ENCODE measurements around the gene ASB2.

Gene ASB2

DNA sequence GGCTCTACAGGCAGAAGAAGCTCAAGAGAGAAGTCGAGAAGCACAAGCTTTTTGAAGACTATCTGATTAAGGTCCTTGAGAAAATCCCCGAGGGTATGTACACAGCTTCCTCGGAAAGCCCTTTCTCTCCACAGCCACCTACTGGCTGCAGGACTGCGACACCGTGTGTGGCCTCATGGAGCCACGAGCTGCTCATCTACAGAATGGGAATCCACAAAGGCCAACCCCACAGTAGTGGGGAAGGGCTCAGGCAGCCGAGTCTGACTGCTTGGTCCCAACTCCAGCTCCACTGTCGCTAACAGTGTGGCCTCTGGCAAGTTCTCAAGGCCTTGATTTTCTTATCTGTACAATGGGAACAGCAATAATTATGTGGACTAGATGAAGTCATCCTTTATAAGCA is 23.2 kb upstream of the ASB2 start:
- peak; percentile 43 for DNase-seq

DNA sequence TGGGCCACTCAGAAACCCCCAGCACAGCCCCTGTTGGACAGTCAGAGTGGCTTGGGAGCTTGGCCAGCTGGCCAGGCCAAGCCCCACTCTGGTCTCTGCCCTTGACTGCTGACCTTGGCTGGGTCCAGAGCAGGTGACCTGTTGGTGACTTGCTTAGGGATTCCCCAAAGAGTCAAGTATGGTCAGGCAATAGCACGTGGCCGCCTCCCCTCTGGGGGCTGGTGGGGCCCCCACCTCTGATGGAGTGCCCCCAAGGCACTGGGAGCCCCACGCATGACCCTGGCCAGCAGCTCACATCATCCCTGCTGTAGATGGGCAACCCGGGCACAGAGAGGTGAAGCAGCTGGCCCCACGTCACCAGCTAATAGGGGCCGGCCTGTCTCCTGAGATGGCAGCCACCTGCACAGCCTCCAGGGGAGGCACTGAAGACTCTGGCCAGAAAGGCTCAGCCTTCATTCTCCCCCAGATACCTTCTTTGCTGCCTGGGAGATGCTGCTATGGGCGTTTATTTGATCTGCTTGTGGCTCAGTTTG is 22.6 kb upstream of the ASB2 start:
- DNase-seq, result no peak

- DNase-seq, result no peak
Observed at GRCh38 chr14:93997916-93998870, 21.8 kb upstream of the ASB2 start.

- no peak for DNase-seq
Observed at GRCh38 chr14:93997082-93997481, 20.7 kb upstream of the ASB2 start, which contains the start of gene CCDC197. Gene CCDC197 (plus strand): TSS chr14:93997301. CDS start chr14:93998132, 831 bp downstream.

DNA sequence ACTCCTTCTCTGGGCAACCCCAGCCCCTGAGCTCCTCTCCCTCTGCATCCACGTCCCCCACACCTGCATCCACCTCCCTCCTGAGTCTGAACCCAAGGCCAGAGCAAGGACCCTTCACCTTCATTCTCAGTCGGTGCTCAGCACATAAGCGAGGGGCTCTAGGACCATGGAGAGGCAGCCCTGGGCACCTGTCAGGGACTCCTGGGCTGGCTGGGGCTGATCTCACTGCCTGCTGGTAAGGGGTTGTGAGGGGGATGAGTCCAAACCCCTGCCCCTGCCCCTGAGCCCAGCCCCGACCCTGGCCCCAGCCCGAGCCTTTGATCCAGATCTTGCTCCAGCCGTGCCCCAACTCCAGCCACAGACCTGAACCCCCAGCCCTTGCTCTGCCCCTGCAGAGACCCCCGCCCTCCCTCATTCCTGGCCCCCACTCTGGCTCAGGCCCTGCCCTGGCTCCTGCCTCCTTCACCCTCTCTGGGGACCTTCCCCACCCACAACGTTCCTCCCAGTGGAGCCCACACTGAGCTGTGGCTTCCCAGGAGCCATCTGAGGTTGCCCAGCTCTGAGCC is 19.8 kb upstream of the ASB2 start:
- DNase-seq, result no peak

- no peak for DNase-seq
Observed at GRCh38 chr14:93994919-93995682, 18.7 kb upstream of the ASB2 start.

DNA sequence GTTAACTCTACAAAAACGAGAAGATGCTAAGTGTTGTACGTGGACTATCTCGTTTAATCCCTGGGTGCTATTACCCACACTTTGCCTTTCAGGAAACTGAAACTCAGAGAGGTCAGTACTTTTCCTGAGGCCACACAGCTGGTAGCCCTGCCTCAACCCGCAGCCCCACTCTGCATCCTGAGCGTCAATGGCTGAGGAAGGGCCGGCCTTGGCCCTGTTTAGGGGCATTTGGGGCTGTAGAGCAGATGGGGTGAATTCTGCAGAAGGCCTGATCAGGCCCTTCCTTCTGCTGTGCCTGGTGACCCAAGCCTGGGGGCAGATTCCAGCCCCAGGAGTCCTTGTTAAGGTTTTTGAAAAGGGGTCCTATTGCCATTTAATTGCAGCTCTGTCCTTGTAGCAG is 17.0 kb upstream of the ASB2 start:
- no peak for DNase-seq

GRCh38 chr14:93991649-93992048 is 15.3 kb upstream of the ASB2 start:
- no peak for DNase-seq

DNA sequence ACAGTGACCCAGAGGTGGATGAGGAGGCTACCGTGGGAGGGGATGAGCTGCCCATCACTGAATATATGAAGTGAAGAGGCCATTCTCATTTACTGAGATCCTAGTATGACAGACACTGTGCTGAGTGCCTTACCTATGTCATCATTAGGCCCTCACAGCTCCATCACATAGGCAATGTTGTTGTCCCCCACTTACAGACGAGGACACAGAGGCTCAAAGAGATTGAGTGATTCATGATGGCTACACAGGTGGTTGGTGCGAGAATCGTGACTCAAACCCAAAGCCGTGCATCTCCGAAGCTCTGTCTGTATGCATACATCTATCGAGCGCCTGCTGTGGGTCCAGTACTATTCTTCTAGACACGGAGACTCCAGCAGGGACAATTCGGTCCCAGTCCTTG is 14.8 kb upstream of the ASB2 start:
- no peak for DNase-seq

- DNase-seq, result no peak
Observed at GRCh38 chr14:93989939-93990338, 13.6 kb upstream of the ASB2 start.

- no peak for DNase-seq
Observed at GRCh38 chr14:93987815-93988476, 11.6 kb upstream of the ASB2 start.

DNA sequence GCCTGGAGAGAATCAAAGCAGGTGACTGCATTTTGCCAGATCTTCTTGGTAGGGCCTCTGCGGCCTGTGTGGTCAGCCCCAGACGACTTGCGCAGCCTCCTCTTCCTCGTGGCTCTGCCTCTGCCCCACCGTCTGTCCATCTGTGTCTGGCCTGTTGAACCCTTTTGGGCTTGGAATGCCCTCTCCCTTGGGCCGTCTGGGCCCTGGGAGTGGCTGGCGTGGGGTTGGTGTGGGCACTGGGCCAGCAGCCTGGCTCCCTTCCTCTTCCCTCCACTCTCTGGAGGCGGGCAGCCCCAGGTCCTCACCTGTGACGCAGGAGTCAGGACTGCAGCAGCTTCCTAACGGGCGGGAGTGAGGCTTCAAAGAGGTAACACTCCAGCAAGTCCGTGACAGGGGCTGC is 11.0 kb upstream of the ASB2 start:
- no peak for DNase-seq

DNA sequence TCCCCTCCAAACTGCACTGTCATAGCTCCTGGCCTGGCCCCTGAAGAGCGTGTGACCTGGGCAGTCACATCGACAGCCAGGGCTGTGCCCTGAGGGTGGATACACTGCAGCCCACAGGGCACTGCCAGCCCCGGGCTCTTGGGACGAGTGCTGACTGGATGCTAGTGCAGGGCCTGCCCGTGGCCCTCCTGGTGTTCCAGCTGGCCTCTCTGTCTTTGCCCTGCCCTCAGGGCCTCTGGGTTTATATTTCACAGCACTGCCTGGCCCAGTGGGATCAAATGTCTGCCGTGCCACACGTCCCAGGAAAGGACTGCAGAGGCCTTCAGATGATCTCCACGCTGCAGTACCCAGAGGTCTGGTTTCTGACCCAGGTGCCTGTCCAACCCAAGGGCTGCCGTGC is 10.6 kb upstream of the ASB2 start:
- DNase-seq, result no peak

DNA sequence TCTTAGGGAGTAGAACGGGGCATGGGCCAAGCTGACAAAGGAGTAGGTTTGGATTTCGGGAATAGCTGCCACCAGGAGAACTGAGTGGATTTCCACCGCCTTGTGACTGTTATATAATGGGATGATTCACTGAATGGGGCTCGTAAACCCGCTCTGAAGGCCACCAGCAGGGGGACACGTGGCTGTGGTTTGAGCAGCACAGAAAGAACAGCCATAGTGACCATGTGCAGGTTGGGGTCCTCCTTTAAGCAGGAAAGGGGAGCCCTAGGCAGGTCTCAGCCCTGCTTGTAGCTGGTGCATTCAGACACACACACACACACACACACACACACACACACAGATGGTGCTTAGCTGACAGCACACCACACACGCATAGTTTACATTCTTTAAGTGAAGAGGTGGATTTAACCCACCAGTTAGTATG is 8.6 kb upstream of the ASB2 start:
- DNase-seq, result peak; percentile 50

GRCh38 chr14:93984070-93984469 is 7.7 kb upstream of the ASB2 start:
- no peak for DNase-seq

- DNase-seq, result peak; percentile 67
Observed at GRCh38 chr14:93982230-93983007, 6.0 kb upstream of the ASB2 start.

DNA sequence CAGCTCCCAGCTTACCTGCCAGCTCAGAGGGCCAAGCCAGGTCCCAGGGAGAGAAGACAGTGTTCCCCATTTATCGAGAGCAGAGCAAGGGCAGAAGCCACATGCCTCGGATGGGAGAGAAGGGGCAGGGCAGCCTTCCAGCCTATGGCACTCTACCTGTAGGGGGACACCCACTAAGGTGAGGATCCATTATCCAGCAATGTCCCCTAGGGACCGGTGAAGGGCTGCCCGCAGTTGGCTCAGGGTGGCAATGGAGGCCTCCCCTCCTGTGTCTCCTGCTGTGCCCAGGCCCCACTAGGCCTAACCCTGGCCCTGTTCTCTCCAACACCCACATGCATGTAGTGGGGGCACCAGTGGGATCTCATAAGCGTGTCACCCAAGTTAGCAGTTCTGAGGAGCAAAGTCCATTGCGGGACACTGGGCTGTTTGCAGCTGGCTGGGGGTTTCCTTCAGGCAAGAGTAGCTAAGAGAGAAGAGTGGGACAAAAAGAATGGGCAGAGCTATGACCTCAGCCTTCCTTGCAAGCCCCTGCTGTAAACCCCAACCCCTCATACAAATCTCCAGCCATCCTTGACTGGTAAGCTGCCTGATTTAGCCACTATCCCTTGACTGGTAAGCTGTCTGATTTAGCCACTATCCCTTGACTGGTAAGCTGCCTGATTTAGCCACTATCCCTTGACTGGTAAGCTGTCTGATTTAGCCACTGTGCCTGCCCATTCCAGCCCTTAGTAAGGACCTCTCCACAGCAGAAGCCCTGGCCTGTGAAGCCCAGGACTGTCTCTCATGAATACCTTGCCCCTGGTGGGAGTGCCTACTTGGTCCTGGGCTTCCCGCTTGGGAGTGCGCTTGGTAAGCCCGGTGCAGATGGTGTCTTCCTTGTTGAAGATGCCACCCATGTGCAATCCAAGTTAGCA is 5.2 kb upstream of the ASB2 start:
- DNase-seq, result peak; percentile 51

GRCh38 chr14:93980456-93981201 is 4.3 kb upstream of the ASB2 start:
- DNase-seq, result no peak

DNA sequence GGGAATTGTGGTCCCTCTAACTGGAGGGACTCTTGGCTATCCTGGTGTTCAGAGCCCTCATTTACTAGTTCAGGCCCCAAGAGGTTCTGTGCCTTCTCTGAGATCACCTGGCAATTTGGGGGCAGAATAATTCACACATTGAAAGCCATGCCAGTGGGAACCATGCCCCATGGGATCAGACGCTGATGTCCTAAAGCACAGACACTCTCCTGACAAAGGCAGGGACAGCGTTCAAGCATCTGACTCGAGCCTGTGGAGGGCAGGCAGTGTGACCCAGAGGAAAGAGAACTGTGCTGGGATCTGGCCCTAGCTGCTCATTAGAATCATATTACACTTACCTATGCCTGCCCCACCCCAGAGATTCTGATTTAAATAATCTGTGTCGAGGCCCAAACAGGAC is 2.4 kb upstream of the ASB2 start:
- DNase-seq, result no peak

Measured in NCI-H82 (cell line).